ENCODE measurements around the gene SLC13A3. TPM values are rescaled to one million over a fixed set of nuclear protein-coding genes. Genes with fewer than 3 reads are reported as not detected.

The SLC13A3 gene
- total and polyA plus RNA-seq, 3 donors from 2014 or later = 3.2 to 9.1 (median 4.1) TPM

DNA sequence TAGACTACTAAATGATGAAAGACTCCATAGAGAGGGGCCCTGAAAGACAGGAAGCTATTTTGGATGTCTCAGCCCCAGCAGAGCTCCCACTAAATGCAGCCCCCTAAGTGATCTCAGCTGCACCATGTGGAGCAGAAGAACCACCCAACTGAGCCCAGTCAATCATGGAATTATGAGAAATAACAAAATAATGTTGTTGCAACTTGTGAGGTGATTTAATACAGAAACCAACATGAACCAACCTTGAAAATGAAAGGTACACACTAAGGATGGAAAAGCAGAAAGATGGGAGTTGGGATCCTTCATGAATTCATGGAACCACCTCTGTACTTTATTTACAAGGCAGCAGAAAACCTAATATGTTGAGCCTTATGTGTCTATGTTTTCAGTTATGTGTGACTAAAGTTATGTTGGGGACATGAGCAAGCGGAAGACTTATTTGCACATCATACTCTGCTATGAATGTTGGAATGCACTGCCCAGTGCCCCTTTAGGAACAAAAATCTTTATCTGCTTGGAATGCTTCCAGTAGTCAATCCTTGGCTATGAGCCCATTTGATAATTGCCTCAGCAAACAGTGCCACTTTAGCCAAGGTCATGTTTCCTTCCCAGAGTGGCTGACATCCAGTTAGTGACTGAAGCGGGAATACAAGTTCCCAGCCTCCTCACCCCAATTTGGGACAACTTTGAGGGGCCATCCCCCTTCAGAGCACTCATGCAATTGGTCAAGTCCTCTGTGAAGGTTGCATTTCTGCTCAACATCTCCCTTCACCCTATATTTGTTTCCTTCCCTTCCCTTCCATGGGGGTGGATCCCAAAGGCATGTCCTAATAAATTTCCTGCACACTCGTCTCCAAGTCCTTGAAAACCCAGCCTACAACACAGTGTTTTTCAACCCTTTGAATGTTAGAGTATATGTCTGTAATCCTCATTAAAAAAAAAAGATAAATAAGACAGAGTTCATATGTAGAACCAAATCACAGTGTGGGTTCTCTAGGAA lies 19.6 kb upstream of the SLC13A3 start:
- 58 to 66% methylated on average over 3 of the region's 3 CpGs for WGBS, 2 donors
- DNase-seq = no peak
- H3K9me3 ChIP-seq = no peaks in the 10 kb centered on the region

GRCh38 chr20:46670228-46670584 lies 18.9 kb upstream of the SLC13A3 start:
- WGBS, 2 donors = 82 to 92% methylated on average over 2 of the region's 2 CpGs
- H3K4me1 ChIP-seq = no peaks in the 10 kb centered on the region
- H3K4me3 ChIP-seq = no peak overlapping the region
- no peak for TF ChIP-seq CTCF (IDR thresholded peaks at IDR 0.05)
- no peak for TF ChIP-seq POLR2A (IDR thresholded peaks at IDR 0.05)
- DNase-seq = no peak
- H3K27me3 ChIP-seq = no peaks in the 10 kb centered on the region
- intact Hi-C loops (cut with DNase I; ENCODE audit: low total_unique reads) = no loop called here
- no peak overlapping the region for H3K27ac ChIP-seq
- H3K36me3 ChIP-seq (ENCODE audit: low read depth, missing control alignments) = no peaks in the 10 kb centered on the region
- no peaks in the 10 kb centered on the region for H3K9me3 ChIP-seq

More for the DNA sequence above, 19.6 kb upstream of the SLC13A3 start:
- intact Hi-C loops (cut with DNase I; ENCODE audit: low total_unique reads) = no loop called here
- TF ChIP-seq CTCF (IDR thresholded peaks at IDR 0.05) = no peak
- no peak for TF ChIP-seq POLR2A (IDR thresholded peaks at IDR 0.05)
- no peak overlapping the region for H3K27ac ChIP-seq
- no peak overlapping the region for H3K4me3 ChIP-seq
- no peaks in the 10 kb centered on the region for H3K4me1 ChIP-seq
- no peaks in the 10 kb centered on the region for H3K27me3 ChIP-seq
- no peaks in the 10 kb centered on the region for H3K36me3 ChIP-seq (ENCODE audit: low read depth, missing control alignments)

DNA sequence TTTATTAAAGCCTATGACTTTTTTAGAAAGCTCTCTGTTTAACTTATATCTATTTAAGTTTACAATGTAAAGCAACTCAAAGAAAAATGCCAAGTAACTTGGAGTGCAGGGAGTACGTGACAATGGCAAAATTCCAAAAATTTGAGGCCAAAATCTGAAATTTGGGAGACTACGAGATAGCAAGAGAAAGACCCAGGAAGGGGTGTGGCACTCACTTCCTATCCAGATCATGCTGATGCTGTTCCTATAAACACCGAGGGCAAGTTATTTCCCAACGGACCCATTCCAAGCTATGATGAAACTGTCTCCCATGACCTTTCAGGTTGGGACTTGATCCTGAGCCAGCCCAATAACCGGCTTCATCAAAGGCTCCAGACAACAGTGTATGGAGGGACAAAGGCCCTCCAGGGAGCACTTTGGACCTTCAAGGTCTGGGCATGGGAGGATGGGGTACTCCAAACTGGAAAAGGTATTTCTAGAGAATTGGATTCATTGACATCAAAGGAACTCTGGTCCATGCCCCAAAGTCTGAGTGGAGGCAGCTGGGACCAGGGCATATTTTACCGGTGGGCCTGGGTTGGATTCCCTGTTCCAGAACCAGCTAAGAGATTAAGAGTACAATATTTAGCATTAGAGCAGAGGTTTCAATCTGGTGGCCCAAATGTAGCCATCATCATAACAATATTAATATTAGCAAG lies 15.7 kb upstream of the SLC13A3 start:
- intact Hi-C loops (cut with DNase I; ENCODE audit: low total_unique reads) = no loop called here
- WGBS, 2 donors = 89 to 90% methylated on average over 6 of the region's 6 CpGs
- no peak for DNase-seq
- no peak overlapping the region for H3K4me3 ChIP-seq
- no peaks in the 10 kb centered on the region for H3K36me3 ChIP-seq (ENCODE audit: low read depth, missing control alignments)
- H3K9me3 ChIP-seq = no peaks in the 10 kb centered on the region
- no peak for TF ChIP-seq POLR2A (IDR thresholded peaks at IDR 0.05)
- TF ChIP-seq CTCF (IDR thresholded peaks at IDR 0.05) = no peak
- no peaks in the 10 kb centered on the region for H3K27me3 ChIP-seq
- H3K4me1 ChIP-seq = no peaks in the 10 kb centered on the region
- no peak overlapping the region for H3K27ac ChIP-seq

GRCh38 chr20:46666306-46666705 lies 15.0 kb upstream of the SLC13A3 start:
- H3K4me1 ChIP-seq = no peaks in the 10 kb centered on the region
- no peaks in the 10 kb centered on the region for H3K9me3 ChIP-seq
- no peak overlapping the region for H3K4me3 ChIP-seq
- WGBS, 2 donors = 84 to 85% methylated on average over 3 of the region's 3 CpGs
- intact Hi-C loops (cut with DNase I; ENCODE audit: low total_unique reads) = no loop called here
- H3K36me3 ChIP-seq (ENCODE audit: low read depth, missing control alignments) = no peaks in the 10 kb centered on the region
- H3K27ac ChIP-seq = no peak overlapping the region
- TF ChIP-seq POLR2A (IDR thresholded peaks at IDR 0.05) = no peak
- no peak for TF ChIP-seq CTCF (IDR thresholded peaks at IDR 0.05)
- no peaks in the 10 kb centered on the region for H3K27me3 ChIP-seq
- DNase-seq = no peak
